Measurements from ENCODE around the gene ASPRV1. TPM values are rescaled to one million over a fixed set of nuclear protein-coding genes. Genes with fewer than 3 reads are reported as not detected.
"Not testable (repeated sequence)": the region's sequence is repeated elsewhere in the genome, so short reads cannot be mapped to it uniquely, and the experiment has no call there.

The ASPRV1 gene
- polyA plus RNA-seq, 1 donor: 1.5 TPM

DNA sequence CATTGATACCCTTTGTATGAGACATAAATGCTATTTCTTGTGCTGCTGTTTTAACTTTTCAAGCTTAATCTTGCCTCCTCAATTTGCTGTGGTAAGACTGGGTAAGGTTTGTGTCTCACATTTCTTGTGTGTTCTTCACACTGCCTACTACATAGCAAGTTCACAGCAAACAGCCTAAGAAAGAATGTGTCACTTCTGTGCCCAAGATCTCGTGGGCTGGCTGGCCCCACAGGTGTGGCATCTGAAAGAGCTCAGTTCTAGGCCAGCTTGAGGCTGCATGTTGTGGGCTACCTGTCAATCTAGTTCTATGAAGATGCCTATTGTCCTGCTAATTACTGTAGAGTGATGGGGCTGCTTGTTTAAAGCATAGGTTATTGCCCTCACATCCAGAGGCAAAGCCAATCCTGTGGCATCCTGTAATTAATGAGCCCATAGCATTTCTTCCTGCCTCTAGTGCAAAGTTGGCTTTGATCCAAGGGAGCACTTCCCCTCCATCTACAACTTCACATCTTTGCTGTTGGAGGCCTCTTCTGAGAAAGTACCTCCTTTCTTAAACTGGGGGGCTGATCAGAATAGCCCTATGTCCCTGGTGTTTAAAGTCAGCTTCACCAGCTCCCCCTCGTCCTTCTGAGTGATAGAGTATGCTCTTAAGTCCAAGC is 40.9 kb upstream of the ASPRV1 start:
- Histone ChIP-seq H3K9me3 (ENCODE audit: control insufficient read depth, low read depth, low read length) (no peaks in the 10 kb centered on the region), H3K27ac (ENCODE audit: low read length) (no peak overlapping the region), H3K36me3 (ENCODE audit: control insufficient read depth, insufficient read depth, low read length) (no peaks in the 10 kb centered on the region), H3K27me3 (ENCODE audit: control insufficient read depth, insufficient read depth, low read length) (no peaks in the 10 kb centered on the region), H3K4me3 (ENCODE audit: low read length) (no peak overlapping the region), H3K4me1 (ENCODE audit: control insufficient read depth, insufficient read depth, low read length) (peaks cover 2% of the 10 kb centered on the region)
- 80% methylated on average over 1 of the region's 2 CpGs for whole genome bisulfite sequencing (ENCODE audit: insufficient coverage, low lambda C conversion rate)
- DNase-seq: no peak

GRCh38 chr2:70000529-70000928 is 39.1 kb upstream of the ASPRV1 start:
- H3K4me3 ChIP-seq (ENCODE audit: low read length); H3K27ac ChIP-seq (ENCODE audit: low read length); DNase-seq; H3K9me3 ChIP-seq (ENCODE audit: control insufficient read depth, low read depth, low read length); H3K36me3 ChIP-seq (ENCODE audit: control insufficient read depth, insufficient read depth, low read length); H3K27me3 ChIP-seq (ENCODE audit: control insufficient read depth, insufficient read depth, low read length); H3K4me1 ChIP-seq (ENCODE audit: control insufficient read depth, insufficient read depth, low read length): not testable (repeated sequence)
- no CpG with 5 or more reads among the region's 6 CpGs for WGBS (ENCODE audit: insufficient coverage, low lambda C conversion rate)

DNA sequence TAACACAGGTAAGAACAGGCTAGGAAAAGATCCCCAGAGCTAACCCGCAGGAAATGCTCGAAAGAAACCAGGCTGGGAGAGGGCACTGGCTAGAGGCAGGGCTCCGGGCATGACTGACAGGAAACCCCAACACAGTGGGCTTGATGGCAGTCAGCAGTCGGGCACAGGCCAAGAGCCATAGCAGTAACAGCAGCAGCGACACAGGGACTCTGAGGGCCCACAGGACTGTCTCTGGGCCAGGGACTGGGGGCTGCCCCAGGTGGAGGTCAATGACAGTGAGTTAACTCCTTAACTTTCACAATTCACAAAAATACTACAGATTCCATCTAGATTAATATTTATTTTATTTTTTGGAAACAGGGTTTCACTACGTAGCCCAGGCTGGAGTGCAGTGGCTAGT is 37.3 kb upstream of the ASPRV1 start:
- Histone ChIP-seq H3K9me3 (ENCODE audit: control insufficient read depth, low read depth, low read length) (no peaks in the 10 kb centered on the region), H3K36me3 (ENCODE audit: control insufficient read depth, insufficient read depth, low read length) (peaks cover 2% of the 10 kb centered on the region), H3K27me3 (ENCODE audit: control insufficient read depth, insufficient read depth, low read length) (no peaks in the 10 kb centered on the region), H3K27ac (ENCODE audit: low read length) (no peak overlapping the region), H3K4me1 (ENCODE audit: control insufficient read depth, insufficient read depth, low read length) (no peaks in the 10 kb centered on the region), H3K4me3 (ENCODE audit: low read length) (no peak overlapping the region)
- DNase-seq: no peak
- WGBS (ENCODE audit: insufficient coverage, low lambda C conversion rate): no CpG with 5 or more reads among the region's 6 CpGs

GRCh38 chr2:69997015-69997830 is 35.8 kb upstream of the ASPRV1 start:
- no peak overlapping the region for H3K27ac ChIP-seq (ENCODE audit: low read length)
- WGBS (ENCODE audit: insufficient coverage, low lambda C conversion rate): 100% methylated on average over 1 of the region's 11 CpGs
- no peak overlapping the region for H3K4me3 ChIP-seq (ENCODE audit: low read length)
- DNase-seq: peak in 1 of 2 donors; percentile 27
- no peaks in the 10 kb centered on the region for H3K4me1 ChIP-seq (ENCODE audit: control insufficient read depth, insufficient read depth, low read length)
- H3K36me3 ChIP-seq (ENCODE audit: control insufficient read depth, insufficient read depth, low read length): peaks cover 2% of the 10 kb centered on the region
- no peaks in the 10 kb centered on the region for H3K27me3 ChIP-seq (ENCODE audit: control insufficient read depth, insufficient read depth, low read length)
- no peaks in the 10 kb centered on the region for H3K9me3 ChIP-seq (ENCODE audit: control insufficient read depth, low read depth, low read length)

- no peaks in the 10 kb centered on the region for H3K27me3 ChIP-seq (ENCODE audit: control insufficient read depth, insufficient read depth, low read length)
Observed at GRCh38 chr2:69995511-69995910, 34.1 kb upstream of the ASPRV1 start.

DNA sequence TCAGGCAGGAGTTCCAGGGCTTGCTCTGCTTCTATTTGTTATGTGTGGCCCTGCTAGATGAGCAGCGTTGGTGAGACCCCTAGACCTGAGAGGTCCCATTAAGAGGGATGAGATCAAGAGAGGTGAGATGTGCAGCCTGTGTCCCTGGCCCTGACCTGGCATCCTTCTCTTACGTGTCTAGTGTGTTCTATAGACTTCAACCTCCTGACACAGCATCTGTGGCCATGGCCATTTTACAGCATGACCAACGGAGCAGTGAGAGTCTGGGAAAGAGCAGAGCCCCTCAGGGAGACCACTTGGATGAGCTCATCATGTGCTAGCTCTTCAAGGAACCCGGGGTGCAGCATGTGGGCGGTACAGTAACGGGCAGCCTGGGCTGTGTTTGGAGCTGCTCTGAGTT is 32.7 kb upstream of the ASPRV1 start:
- no peak overlapping the region for H3K27ac ChIP-seq (ENCODE audit: low read length)
- peaks cover 2% of the 10 kb centered on the region for H3K36me3 ChIP-seq (ENCODE audit: control insufficient read depth, insufficient read depth, low read length)
- no peak for DNase-seq
- no peaks in the 10 kb centered on the region for H3K9me3 ChIP-seq (ENCODE audit: control insufficient read depth, low read depth, low read length)
- H3K4me3 ChIP-seq (ENCODE audit: low read length): no peak overlapping the region
- no peaks in the 10 kb centered on the region for H3K27me3 ChIP-seq (ENCODE audit: control insufficient read depth, insufficient read depth, low read length)
- no CpG with 5 or more reads among the region's 6 CpGs for WGBS (ENCODE audit: insufficient coverage, low lambda C conversion rate)
- peaks cover 5% of the 10 kb centered on the region for H3K4me1 ChIP-seq (ENCODE audit: control insufficient read depth, insufficient read depth, low read length)

More at GRCh38 chr2:69995511-69995910, 34.1 kb upstream of the ASPRV1 start:
- Histone ChIP-seq H3K4me1 (ENCODE audit: control insufficient read depth, insufficient read depth, low read length) (no peaks in the 10 kb centered on the region), H3K4me3 (ENCODE audit: low read length) (no peak overlapping the region), H3K36me3 (ENCODE audit: control insufficient read depth, insufficient read depth, low read length) (peaks cover 2% of the 10 kb centered on the region), H3K27ac (ENCODE audit: low read length) (no peak overlapping the region), H3K9me3 (ENCODE audit: control insufficient read depth, low read depth, low read length) (no peaks in the 10 kb centered on the region)
- DNase-seq: no peak
- WGBS (ENCODE audit: insufficient coverage, low lambda C conversion rate): 100% methylated on average over 1 of the region's 3 CpGs

DNA sequence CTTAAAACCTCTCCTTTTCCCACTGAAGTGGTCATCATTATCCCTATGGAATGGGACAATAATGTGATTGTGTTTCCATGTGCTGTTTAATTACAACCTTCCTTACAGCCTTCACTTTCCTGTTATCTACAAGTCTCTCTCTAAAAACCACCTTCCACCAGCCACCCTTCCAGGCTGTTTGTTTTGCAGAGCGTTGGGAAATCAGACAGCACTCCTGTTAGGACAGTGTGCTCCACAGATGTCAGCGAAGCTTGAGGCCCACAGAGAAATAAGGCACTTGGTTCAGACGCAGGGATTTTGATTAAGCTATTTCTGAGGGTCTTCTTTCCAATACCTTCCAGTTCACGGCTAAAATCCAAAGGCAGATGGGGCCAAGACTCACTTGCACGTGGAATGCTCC is 32.3 kb upstream of the ASPRV1 start:
- Histone ChIP-seq H3K36me3 (ENCODE audit: control insufficient read depth, insufficient read depth, low read length) (peaks cover 2% of the 10 kb centered on the region), H3K4me1 (ENCODE audit: control insufficient read depth, insufficient read depth, low read length) (peaks cover 5% of the 10 kb centered on the region), H3K27ac (ENCODE audit: low read length) (no peak overlapping the region), H3K4me3 (ENCODE audit: low read length) (no peak overlapping the region), H3K27me3 (ENCODE audit: control insufficient read depth, insufficient read depth, low read length) (no peaks in the 10 kb centered on the region), H3K9me3 (ENCODE audit: control insufficient read depth, low read depth, low read length) (no peaks in the 10 kb centered on the region)
- WGBS (ENCODE audit: insufficient coverage, low lambda C conversion rate): 93% methylated on average over 2 of the region's 5 CpGs
- no peak for DNase-seq

DNA sequence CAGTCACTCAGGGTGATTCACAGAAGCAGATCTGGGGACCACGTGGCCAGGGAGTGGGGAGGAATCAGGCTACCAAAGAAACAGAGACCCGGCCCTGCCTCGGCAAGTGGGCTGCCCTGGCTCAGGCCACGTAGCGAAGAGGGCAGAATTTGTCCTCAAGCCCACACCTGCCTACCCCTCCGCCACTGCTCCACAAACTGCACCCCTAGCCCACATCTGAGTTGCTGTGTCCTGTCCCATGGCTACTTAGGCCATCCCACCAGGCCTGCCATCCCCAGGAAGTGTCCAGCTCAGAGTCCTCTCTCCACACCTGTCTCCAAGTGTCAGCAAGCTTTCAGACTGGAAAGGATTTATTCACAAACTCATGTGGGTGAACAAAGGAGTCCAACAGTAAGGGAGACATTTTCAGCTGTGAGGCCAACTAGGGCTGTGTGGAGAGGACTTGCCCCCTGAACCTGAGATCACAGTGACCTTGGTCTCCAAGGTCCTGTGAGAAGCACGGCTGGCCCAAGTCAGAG is 31.7 kb upstream of the ASPRV1 start:
- H3K4me1 ChIP-seq (ENCODE audit: control insufficient read depth, insufficient read depth, low read length): peaks cover 5% of the 10 kb centered on the region
- H3K27ac ChIP-seq (ENCODE audit: low read length): no peak overlapping the region
- no peak overlapping the region for H3K4me3 ChIP-seq (ENCODE audit: low read length)
- H3K36me3 ChIP-seq (ENCODE audit: control insufficient read depth, insufficient read depth, low read length): peaks cover 2% of the 10 kb centered on the region
- no peaks in the 10 kb centered on the region for H3K27me3 ChIP-seq (ENCODE audit: control insufficient read depth, insufficient read depth, low read length)
- WGBS (ENCODE audit: insufficient coverage, low lambda C conversion rate): no CpG with 5 or more reads among the region's 7 CpGs
- no peak for DNase-seq
- no peaks in the 10 kb centered on the region for H3K9me3 ChIP-seq (ENCODE audit: control insufficient read depth, low read depth, low read length)

GRCh38 chr2:69992310-69993047 is 31.0 kb upstream of the ASPRV1 start:
- no peaks in the 10 kb centered on the region for H3K27me3 ChIP-seq (ENCODE audit: control insufficient read depth, insufficient read depth, low read length)
- peaks cover 2% of the 10 kb centered on the region for H3K36me3 ChIP-seq (ENCODE audit: control insufficient read depth, insufficient read depth, low read length)
- H3K4me3 ChIP-seq (ENCODE audit: low read length): no peak overlapping the region
- no peaks in the 10 kb centered on the region for H3K9me3 ChIP-seq (ENCODE audit: control insufficient read depth, low read depth, low read length)
- DNase-seq: no peak
- no CpG with 5 or more reads among the region's 8 CpGs for WGBS (ENCODE audit: insufficient coverage, low lambda C conversion rate)
- no peak overlapping the region for H3K27ac ChIP-seq (ENCODE audit: low read length)
- H3K4me1 ChIP-seq (ENCODE audit: control insufficient read depth, insufficient read depth, low read length): peaks cover 5% of the 10 kb centered on the region

GRCh38 chr2:69989441-69990105 is 28.1 kb upstream of the ASPRV1 start:
- no peak overlapping the region for H3K27ac ChIP-seq (ENCODE audit: low read length)
- peak in 1 of 2 donors; percentile 59 for DNase-seq

More at GRCh38 chr2:69989441-69990105, 28.1 kb upstream of the ASPRV1 start:
- Histone ChIP-seq H3K36me3 (ENCODE audit: control insufficient read depth, insufficient read depth, low read length) (peaks cover 2% of the 10 kb centered on the region), H3K27me3 (ENCODE audit: control insufficient read depth, insufficient read depth, low read length) (no peaks in the 10 kb centered on the region), H3K4me3 (ENCODE audit: low read length) (no peak overlapping the region), H3K4me1 (ENCODE audit: control insufficient read depth, insufficient read depth, low read length) (peaks cover 5% of the 10 kb centered on the region), H3K9me3 (ENCODE audit: control insufficient read depth, low read depth, low read length) (no peaks in the 10 kb centered on the region)
- WGBS (ENCODE audit: insufficient coverage, low lambda C conversion rate): no CpG with 5 or more reads among the region's 12 CpGs
